H1 (cell line): ENCODE data around the gene FADS6. TPM values are rescaled to one million over a fixed set of nuclear protein-coding genes. Genes with fewer than 3 reads are reported as not detected.
A peak's percentile ranks its signal among the peaks of the same experiment; 100 is the strongest.

Experiments used
- CTCF ChIA-PET: fragments of 300-600 bp; sonication (Branson Sonifier 250); formaldehyde crosslinking; loops from one replicate; lab custom pipeline; 2021; ENCODE audit not compliant: partially characterized antibody; lab: Charles Lee
- POLR2A ChIA-PET: fragments of 300-600 bp; sonication (Branson Sonifier 250); formaldehyde crosslinking; loops from one replicate; lab custom pipeline; 2021; ENCODE audit warnings: inconsistent platforms; ENCODE audit not compliant: partially characterized antibody; lab: Charles Lee
- DNase-seq, 2 experiments: peaks; one replicate each; pipeline versions ENCODE4 v3.0.0 to v3.0.0-alpha.2; 2010 to 2022; ENCODE audit warnings: low spot score in 2 of 2, low read depth in 1 of 2, mixed read lengths in 1 of 2
- FAIRE-seq: peaks from 2 replicates; lab custom pipeline; 2011; peaks lifted over from hg19 to GRCh38; lab: Jason Lieb, UNC
- H2AFZ ChIP-seq: 2 replicates; pipeline ENCODE4 v1.8.1; 2012; ENCODE audit warnings: low read length, inconsistent platforms
- H2AK5ac ChIP-seq: 2 replicates; pipeline ENCODE4 v1.6.1; 2013; ENCODE audit warnings: low read depth, low read length
- H2BK120ac ChIP-seq: replicated peaks from 2 replicates; pipeline ENCODE3; 2013; ENCODE audit warnings: low read depth, low read length, inconsistent platforms
- H2BK12ac ChIP-seq: 2 replicates; pipeline ENCODE4 v1.6.1; 2013; ENCODE audit warnings: low read depth, low read length
- H2BK15ac ChIP-seq: 2 replicates; pipeline ENCODE4 v1.6.1; 2013; ENCODE audit warnings: low read length
- H2BK20ac ChIP-seq: 2 replicates; pipeline ENCODE4 v1.6.1; 2013; ENCODE audit warnings: low read length
- H2BK5ac ChIP-seq: 2 replicates; pipeline ENCODE4 v1.6.1; 2013; ENCODE audit warnings: low read depth, low read length
- H3K14ac ChIP-seq: 2 replicates; pipeline ENCODE4 v1.6.1; 2013; ENCODE audit warnings: inconsistent platforms; ENCODE audit not compliant: insufficient read length
- H3K18ac ChIP-seq: 2 replicates; pipeline ENCODE4 v1.6.1; 2013; ENCODE audit warnings: low read length; ENCODE audit errors: extremely low read depth
- H3K23ac ChIP-seq: 2 replicates; pipeline ENCODE4 v1.6.1; 2013; ENCODE audit warnings: inconsistent platforms; ENCODE audit not compliant: insufficient read length
- H3K23me2 ChIP-seq: 2 replicates; pipeline ENCODE4 v1.6.1; 2013; ENCODE audit warnings: low read depth, low read length
- H3K27ac ChIP-seq: 2 replicates; pipeline ENCODE4 v1.6.1; 2011; ENCODE audit warnings: low read depth, low read length, inconsistent platforms
- H3K27me3 ChIP-seq, 4 experiments: replicated peaks in 1 of 4; 1 replicate in 1 of 4; 2 replicates in 3 of 4; pipeline versions ENCODE4 v1.6.1 to v1.8.1; 2011 to 2013; ENCODE audit warnings: low read length in 3 of 4, mild to moderate bottlenecking in 3 of 4, inconsistent platforms in 2 of 4, mixed read lengths in 2 of 4, moderate library complexity in 1 of 4; ENCODE audit not compliant: control insufficient read depth in 3 of 4, insufficient read depth in 3 of 4; ENCODE audit errors: extremely low read depth in 1 of 4
- H3K36me3 ChIP-seq, 4 experiments: 2 replicates each; pipeline versions ENCODE4 v1.6.1 to v1.8.1; 2011 to 2013; ENCODE audit warnings: mild to moderate bottlenecking in 4 of 4, low read length in 3 of 4, moderate library complexity in 2 of 4, control low read depth in 1 of 4, inconsistent platforms in 1 of 4; ENCODE audit not compliant: insufficient read depth in 4 of 4, control insufficient read depth in 2 of 4
- H3K4ac ChIP-seq: replicated peaks from 2 replicates; pipeline ENCODE3; 2013; ENCODE audit warnings: low read length, low read depth, mixed read lengths, inconsistent platforms; ENCODE audit not compliant: insufficient read length
- H3K4me1 ChIP-seq, 4 experiments: replicated peaks in 1 of 4; 1 replicate in 1 of 4; 2 replicates in 3 of 4; pipeline versions ENCODE4 v1.6.1 to v1.8.1; 2011 to 2013; ENCODE audit warnings: low read length in 3 of 4, inconsistent platforms in 2 of 4, mixed read lengths in 1 of 4; ENCODE audit not compliant: insufficient read depth in 4 of 4, control insufficient read depth in 3 of 4
- H3K4me2 ChIP-seq, 2 experiments: 2 replicates each; pipeline versions ENCODE4 v1.6.1 to v1.8.1; 2011 to 2013; ENCODE audit warnings: low read depth in 2 of 2, low read length in 2 of 2, control low read depth in 1 of 2, inconsistent platforms in 1 of 2, mild to moderate bottlenecking in 1 of 2; ENCODE audit not compliant: insufficient read depth in 1 of 2
- H3K4me3 ChIP-seq, 4 experiments: fragments of 200-600, 300-600 bp in 1 of 4; sonication (generic), shearing (Covaris generic), sonication (Bioruptor Twin) in 1 of 4; 2 replicates each; pipeline versions ENCODE4 v1.5.1 to v1.8.1; 2011 to 2016; ENCODE audit warnings: low read length in 4 of 4, low read depth in 3 of 4, control low read depth in 2 of 4, inconsistent platforms in 2 of 4, mild to moderate bottlenecking in 2 of 4, mixed read lengths in 1 of 4, moderate library complexity in 1 of 4; ENCODE audit not compliant: insufficient read depth in 2 of 4; ENCODE audit errors: extremely low read depth in 1 of 4
- H3K56ac ChIP-seq: replicated peaks from 2 replicates; pipeline ENCODE3; 2013; ENCODE audit warnings: low read depth, mild to moderate bottlenecking, mixed read lengths, low read length, inconsistent platforms; ENCODE audit not compliant: insufficient read length
- H3K79me1 ChIP-seq: 2 replicates; pipeline ENCODE4 v1.6.1; 2013; ENCODE audit warnings: low read depth, low read length, control low read depth
- H3K79me2 ChIP-seq, 2 experiments: 2 replicates each; pipeline versions ENCODE4 v1.6.1 to v1.8.1; 2012 to 2013; ENCODE audit warnings: low read length in 2 of 2, mild to moderate bottlenecking in 2 of 2, inconsistent platforms in 1 of 2; ENCODE audit not compliant: insufficient read depth in 2 of 2, control insufficient read depth in 1 of 2
- H3K9ac ChIP-seq, 4 experiments: replicated peaks in 1 of 4; 1 replicate in 1 of 4; 2 replicates in 3 of 4; pipeline versions ENCODE4 v1.6.1 to v1.8.1; 2011 to 2013; ENCODE audit warnings: low read depth in 3 of 4, low read length in 3 of 4, control low read depth in 2 of 4, mild to moderate bottlenecking in 2 of 4, moderate library complexity in 2 of 4, inconsistent platforms in 1 of 4; ENCODE audit errors: extremely low read depth in 1 of 4
- H3K9me3 ChIP-seq, 2 experiments: 2 replicates each; pipeline versions ENCODE4 v1.6.1 to v1.8.1; 2012 to 2013; ENCODE audit warnings: mild to moderate bottlenecking in 2 of 2, moderate library complexity in 2 of 2, control low read depth in 1 of 2, inconsistent platforms in 1 of 2, low read depth in 1 of 2, low read length in 1 of 2, mixed read lengths in 1 of 2; ENCODE audit not compliant: insufficient read depth in 2 of 2
- H4K20me1 ChIP-seq, 2 experiments: replicated peaks in 1 of 2; 2 replicates each; pipeline versions ENCODE3 to v1.8.1; 2011 to 2013; ENCODE audit warnings: inconsistent platforms in 2 of 2, low read length in 2 of 2, mild to moderate bottlenecking in 1 of 2; ENCODE audit not compliant: insufficient read depth in 2 of 2, control insufficient read depth in 1 of 2
- H4K5ac ChIP-seq: 2 replicates; pipeline ENCODE4 v1.6.1; 2013; ENCODE audit warnings: low read length, low read depth, mixed read lengths, inconsistent platforms; ENCODE audit not compliant: insufficient read length
- H4K8ac ChIP-seq: 2 replicates; pipeline ENCODE4 v1.8.0; 2013; ENCODE audit warnings: mild to moderate bottlenecking, moderate library complexity, low read length, inconsistent platforms; ENCODE audit not compliant: insufficient read depth; ENCODE audit errors: extremely low read depth
- H4K91ac ChIP-seq: replicated peaks from 2 replicates; pipeline ENCODE3; 2013; ENCODE audit warnings: low read length, mixed read lengths, inconsistent platforms; ENCODE audit not compliant: insufficient read length
- CBX8 ChIP-seq: fragments of 300-800, 300-1000 bp; sonication (generic); IDR thresholded peaks from 2 replicates; pipeline ENCODE4 v1.7.1; 2016; ENCODE audit warnings: low read depth, low read length, borderline replicate concordance
- CEBPB ChIP-seq: IDR thresholded peaks from 2 replicates; pipeline ENCODE4 v1.6.1; 2012; ENCODE audit warnings: low read depth, low read length
- GABPA ChIP-seq: IDR thresholded peaks from 2 replicates; pipeline ENCODE4 v1.6.1; 2011; ENCODE audit warnings: mild to moderate bottlenecking, low read length, moderate library complexity, borderline replicate concordance; ENCODE audit not compliant: insufficient read depth
- KDM4A ChIP-seq: IDR thresholded peaks from one replicate; pipeline ENCODE4 v1.7.1; 2012; ENCODE audit warnings: low read depth, mild to moderate bottlenecking, moderate library complexity, low read length, inconsistent platforms; ENCODE audit not compliant: severe bottlenecking
- SP2 ChIP-seq: IDR thresholded peaks from 2 replicates; pipeline ENCODE4 v1.6.1; 2012; ENCODE audit warnings: mild to moderate bottlenecking, low read length, inconsistent platforms
- SRF ChIP-seq: IDR thresholded peaks from 2 replicates; pipeline ENCODE4 v1.6.1; 2011; ENCODE audit warnings: mild to moderate bottlenecking, low read depth, low read length, moderate library complexity
- TAF1 ChIP-seq: IDR thresholded peaks from 2 replicates; pipeline ENCODE4 v1.6.1; 2011; ENCODE audit warnings: mild to moderate bottlenecking, low read depth, low read length
- TEAD4 ChIP-seq: IDR thresholded peaks from 2 replicates; pipeline ENCODE4 v1.6.1; 2012; ENCODE audit warnings: low read depth, low read length, inconsistent platforms, mixed read lengths
- WGBS, 2 experiments: shearing (Covaris generic) in 1 of 2; methylation state at CpG; one replicate each; pipeline versions ENCODE4 v1.1.6 to v1.1.7; 2013 to 2015; ENCODE audit warnings: low lambda C conversion rate in 2 of 2, mixed read lengths in 2 of 2, inconsistent platforms in 1 of 2, low coverage in 1 of 2, missing lambda C conversion rate in 1 of 2; ENCODE audit not compliant: insufficient replicate concordance in 2 of 2, insufficient coverage in 1 of 2, insufficient read length in 1 of 2; ENCODE audit errors: extremely low coverage in 1 of 2, missing lambda C conversion rate in 1 of 2; 5-methylcytosine and 5-hydroxymethylcytosine counted together
- polyA plus RNA-seq, 7 experiments: library from polyadenylated mRNA; depleted of rRNA in 3 of 7; stranded (reverse) in 5 of 7; unstranded in 2 of 7; fragments of >200 nt in 5 of 7; fragments of 200-250 nt in 2 of 7; gene quantifications; 1 replicate in 5 of 7; 2 replicates in 1 of 7; 4 replicates in 1 of 7; pipeline versions ENCODE4 v1.2.1 to v1.2.3, GENCODE V29; 2011 to 2013; ENCODE audit warnings: missing spikeins in 2 of 7, mixed read lengths in 2 of 7
- total RNA-seq: library from RNA; stranded (reverse); fragmentation: NEBNext Ultra II Directional; extraction: Animal tissue kit (Norgen Biotek cat#: 25700); gene quantifications from 2 replicates; pipeline ENCODE4 v1.2.1, GENCODE V29; 2021
- TF ChIP-seq, protein P1 (sequence below), 3 experiments: IDR thresholded peaks; 1 replicate in 2 of 3; 2 replicates in 1 of 3; pipeline versions ENCODE4 v1.5.1 to v1.6.1; 2011; ENCODE audit warnings: low read length in 3 of 3, mild to moderate bottlenecking in 3 of 3, inconsistent platforms in 2 of 3, low read depth in 1 of 3, moderate library complexity in 1 of 3; ENCODE audit not compliant: insufficient read depth in 1 of 3; ENCODE audit errors: control extremely low read depth in 1 of 3

FADS6 gene
- total and polyA plus RNA-seq, 2 of the 8 experiments (the other 6 are each of a cell fraction or from before 2014, with no cell fraction given): 0.56 to 2.5 TPM

DNA sequence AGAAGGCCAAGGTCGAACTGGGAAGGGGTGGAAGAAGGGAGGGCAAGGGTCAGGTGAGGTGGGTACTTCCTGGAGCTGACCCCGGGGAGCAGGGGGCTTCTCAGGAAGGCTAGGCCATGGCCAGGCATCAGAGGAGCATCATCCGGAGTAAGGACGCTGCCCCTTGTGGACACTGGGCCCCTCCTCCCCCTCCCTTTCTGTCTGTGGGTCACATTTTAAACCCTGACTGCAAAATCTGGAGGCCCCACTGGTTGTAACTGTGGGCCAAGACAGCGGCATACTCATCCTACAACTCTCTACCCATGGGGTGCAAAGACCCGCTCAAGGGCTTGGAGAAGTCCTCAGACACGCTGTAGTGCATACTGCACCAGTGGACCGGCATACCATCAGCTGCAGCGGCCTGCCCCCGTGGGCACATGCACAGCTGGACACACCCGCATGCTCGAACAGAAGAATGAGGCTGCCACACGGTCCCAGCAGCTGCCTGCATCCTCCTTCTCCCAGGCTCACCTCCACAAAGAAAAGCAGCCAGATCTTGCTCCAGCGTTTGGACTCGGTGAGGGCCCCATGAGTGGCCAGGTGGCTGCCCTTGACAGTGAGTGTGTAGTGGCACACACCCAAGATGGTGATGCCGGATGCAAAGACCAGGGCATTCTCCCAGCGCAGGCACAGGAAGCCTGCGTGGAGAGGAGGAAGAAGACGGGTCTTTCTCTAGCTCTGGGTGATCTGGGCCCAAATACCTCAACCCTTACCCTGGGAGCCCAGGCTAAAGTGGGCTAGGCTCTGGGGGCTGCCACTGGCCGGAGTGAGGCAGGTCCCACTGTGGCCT lies 1.2 kb downstream of the FADS6 start:
- no peak overlapping the region for H3K9ac ChIP-seq
- H2BK5ac ChIP-seq: no peak overlapping the region
- CTCF ChIA-PET: interaction anchor here (0.7 to 3.4 kb wide), 6 partner anchors 11 to 147 kb away, joined by 3 to 12 read pairs (median 4); no protein-coding TSS in a partner anchor
- 76% methylated on average over 19 of the region's 20 CpGs; no CpG with 5 or more reads in 1 of the 2 experiments for WGBS, 2 experiments
- H2AFZ ChIP-seq: no peak overlapping the region
- TF ChIP-seq KDM4A: no peak
- no peak for TF ChIP-seq SRF
- TF ChIP-seq CBX8: no peak
- TF ChIP-seq TAF1: no peak
- no peak for TF ChIP-seq SP2
- no peak for TF ChIP-seq CEBPB
- no peak for TF ChIP-seq TEAD4
- no peak for TF ChIP-seq GABPA
- TF ChIP-seq, protein P1, sequence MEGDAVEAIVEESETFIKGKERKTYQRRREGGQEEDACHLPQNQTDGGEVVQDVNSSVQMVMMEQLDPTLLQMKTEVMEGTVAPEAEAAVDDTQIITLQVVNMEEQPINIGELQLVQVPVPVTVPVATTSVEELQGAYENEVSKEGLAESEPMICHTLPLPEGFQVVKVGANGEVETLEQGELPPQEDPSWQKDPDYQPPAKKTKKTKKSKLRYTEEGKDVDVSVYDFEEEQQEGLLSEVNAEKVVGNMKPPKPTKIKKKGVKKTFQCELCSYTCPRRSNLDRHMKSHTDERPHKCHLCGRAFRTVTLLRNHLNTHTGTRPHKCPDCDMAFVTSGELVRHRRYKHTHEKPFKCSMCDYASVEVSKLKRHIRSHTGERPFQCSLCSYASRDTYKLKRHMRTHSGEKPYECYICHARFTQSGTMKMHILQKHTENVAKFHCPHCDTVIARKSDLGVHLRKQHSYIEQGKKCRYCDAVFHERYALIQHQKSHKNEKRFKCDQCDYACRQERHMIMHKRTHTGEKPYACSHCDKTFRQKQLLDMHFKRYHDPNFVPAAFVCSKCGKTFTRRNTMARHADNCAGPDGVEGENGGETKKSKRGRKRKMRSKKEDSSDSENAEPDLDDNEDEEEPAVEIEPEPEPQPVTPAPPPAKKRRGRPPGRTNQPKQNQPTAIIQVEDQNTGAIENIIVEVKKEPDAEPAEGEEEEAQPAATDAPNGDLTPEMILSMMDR (IDR thresholded peaks at IDR 0.05; ENCODE audit: control extremely low read depth in 1 of 3, insufficient read depth in 1 of 3, low read depth in 1 of 3, low read length in 3 of 3): peak in 2 of 3 experiments; percentile 6 to 30; a peak in 2 of 4 replicates
- H3K79me2 ChIP-seq: no peaks in the 10 kb centered on the region
- peaks cover 0 to 2% of the 10 kb centered on the region in 2 experiments for H4K20me1 ChIP-seq
- no peaks in the 10 kb centered on the region for H3K36me3 ChIP-seq
- no peak overlapping the region for H2AK5ac ChIP-seq
- peaks cover 13% of the 10 kb centered on the region for H3K23me2 ChIP-seq
- H2BK15ac ChIP-seq: 0 out of 2 replicates have a peak overlapping the region, but pooled peaks have one; percentile 29
- 0 out of 8 replicates have a peak overlapping the region, but pooled peaks of 1 of the 4 experiments have one; percentile 75 for H3K4me3 ChIP-seq
- no peak overlapping the region for H3K18ac ChIP-seq
- H4K5ac ChIP-seq: no peak overlapping the region
- H3K27me3 ChIP-seq: peaks cover 16 to 43% (median 37%) of the 10 kb centered on the region in 4 experiments; a peak in 6 of 7 replicates
- no peaks in the 10 kb centered on the region for H3K9me3 ChIP-seq
- no peak overlapping the region for H3K56ac ChIP-seq
- no peak overlapping the region for H4K8ac ChIP-seq
- no peak overlapping the region for H3K27ac ChIP-seq
- H2BK120ac ChIP-seq: no peak overlapping the region
- peak overlapping the region; percentile 39; the same call in 1 of the 2 replicates for H2BK12ac ChIP-seq
- no peak overlapping the region for H3K14ac ChIP-seq
- no peak overlapping the region for H2BK20ac ChIP-seq
- H3K79me1 ChIP-seq: no peaks in the 10 kb centered on the region
- DNase-seq (no peak), FAIRE-seq (no peak)
- no peak overlapping the region for H3K4ac ChIP-seq
- no peak overlapping the region for H3K23ac ChIP-seq
- no peak overlapping the region for H4K91ac ChIP-seq
- POLR2A ChIA-PET: interaction anchor here (1.1 to 1.8 kb wide), 5 partner anchors 14 to 120 kb away, joined by 3 to 5 read pairs (median 4); partner anchors contain the start of gene MRPL58
- H3K4me2 ChIP-seq: peak overlapping the region; percentile 72 to 99; a peak in 3 of 4 replicates
- H3K4me1 ChIP-seq: peaks cover 0 to 10% (median 4%) of the 10 kb centered on the region in 4 experiments; a peak in 4 of 7 replicates
